ENCODE measurements around the gene CLDN16. TPM values are rescaled to one million over a fixed set of nuclear protein-coding genes. Genes with fewer than 3 reads are reported as not detected.

CLDN16 gene
- total RNA-seq, 1 donor from 2014 or later: 0.14 TPM

DNA sequence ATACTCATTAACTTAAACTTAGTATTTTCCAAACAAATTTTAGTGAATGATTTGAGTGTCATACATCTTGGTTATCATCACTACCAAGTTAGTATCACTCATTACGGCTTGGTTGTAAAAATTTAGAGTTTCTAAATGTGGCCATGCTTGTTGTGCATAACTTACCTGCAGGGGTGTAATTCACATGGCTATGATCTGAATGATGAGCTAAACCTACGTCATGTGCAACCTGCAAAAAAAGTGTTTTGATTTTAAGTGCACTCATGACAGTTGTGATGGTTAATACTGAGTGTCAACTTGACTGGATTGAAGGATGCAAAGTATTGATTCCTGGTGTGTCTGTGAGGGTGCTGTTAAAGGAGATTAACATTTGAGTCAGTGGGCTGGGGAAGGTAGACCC lies 17.6 kb upstream of the CLDN16 start:
- Histone ChIP-seq H3K4me3 (no peak overlapping the region), H3K27me3 (no peaks in the 10 kb centered on the region), H3K36me3 (no peaks in the 10 kb centered on the region), H3K9me3 (no peaks in the 10 kb centered on the region), H3K4me1 (no peaks in the 10 kb centered on the region), H3K27ac (no peak overlapping the region)
- intact Hi-C loops (cut with DNase I): no loop called here
- DNase-seq (no peak), ATAC-seq (no peak)
- TF ChIP-seq, protein P1, sequence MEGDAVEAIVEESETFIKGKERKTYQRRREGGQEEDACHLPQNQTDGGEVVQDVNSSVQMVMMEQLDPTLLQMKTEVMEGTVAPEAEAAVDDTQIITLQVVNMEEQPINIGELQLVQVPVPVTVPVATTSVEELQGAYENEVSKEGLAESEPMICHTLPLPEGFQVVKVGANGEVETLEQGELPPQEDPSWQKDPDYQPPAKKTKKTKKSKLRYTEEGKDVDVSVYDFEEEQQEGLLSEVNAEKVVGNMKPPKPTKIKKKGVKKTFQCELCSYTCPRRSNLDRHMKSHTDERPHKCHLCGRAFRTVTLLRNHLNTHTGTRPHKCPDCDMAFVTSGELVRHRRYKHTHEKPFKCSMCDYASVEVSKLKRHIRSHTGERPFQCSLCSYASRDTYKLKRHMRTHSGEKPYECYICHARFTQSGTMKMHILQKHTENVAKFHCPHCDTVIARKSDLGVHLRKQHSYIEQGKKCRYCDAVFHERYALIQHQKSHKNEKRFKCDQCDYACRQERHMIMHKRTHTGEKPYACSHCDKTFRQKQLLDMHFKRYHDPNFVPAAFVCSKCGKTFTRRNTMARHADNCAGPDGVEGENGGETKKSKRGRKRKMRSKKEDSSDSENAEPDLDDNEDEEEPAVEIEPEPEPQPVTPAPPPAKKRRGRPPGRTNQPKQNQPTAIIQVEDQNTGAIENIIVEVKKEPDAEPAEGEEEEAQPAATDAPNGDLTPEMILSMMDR (IDR thresholded peaks at IDR 0.05): no peak

DNA sequence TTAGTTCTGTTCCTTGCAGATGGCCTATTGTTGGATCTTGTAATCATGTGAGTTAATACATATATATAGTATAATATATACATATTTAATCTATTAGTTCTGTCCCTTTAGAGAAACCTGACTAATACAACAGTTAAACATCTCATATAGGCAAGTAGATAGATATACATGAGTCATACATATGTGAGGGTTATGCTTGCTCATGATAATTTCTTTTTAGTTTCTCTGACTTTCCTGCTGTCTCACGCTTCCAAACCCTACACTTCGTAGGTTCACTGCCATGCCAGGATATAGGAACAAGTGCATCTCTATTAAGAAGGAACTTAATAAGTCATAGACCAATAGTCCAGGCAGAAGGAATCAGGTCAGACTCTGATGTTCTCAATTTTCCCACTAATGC lies 16.8 kb upstream of the CLDN16 start:
- Histone ChIP-seq H3K4me1 (no peaks in the 10 kb centered on the region), H3K4me3 (no peak overlapping the region), H3K9me3 (no peaks in the 10 kb centered on the region), H3K27me3 (no peaks in the 10 kb centered on the region), H3K27ac (no peak overlapping the region), H3K36me3 (no peaks in the 10 kb centered on the region)
- DNase-seq (no peak), ATAC-seq (no peak)
- TF ChIP-seq, protein P1 (IDR thresholded peaks at IDR 0.05): no peak
- intact Hi-C loops (cut with DNase I): no loop called here

DNA sequence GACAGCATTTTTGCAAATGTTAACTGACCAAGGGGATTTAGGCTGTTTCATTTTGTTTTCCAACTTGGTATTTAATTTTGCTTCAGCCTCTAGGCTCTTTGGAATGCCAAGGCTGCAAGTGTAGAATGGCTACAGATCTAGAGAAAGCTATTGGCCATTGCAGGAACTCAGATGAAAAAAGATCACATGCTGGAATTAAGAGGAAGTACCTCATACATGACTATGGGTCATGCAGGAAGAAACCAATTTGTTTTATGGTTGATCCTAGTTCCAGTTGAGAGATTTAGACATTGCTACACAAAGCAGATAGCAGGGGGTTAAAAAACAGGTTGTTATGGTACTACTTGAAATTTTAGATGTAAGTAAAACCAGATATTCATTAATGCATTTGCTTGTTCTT lies 12.7 kb upstream of the CLDN16 start:
- DNase-seq: no peak
- Histone ChIP-seq H3K27me3 (no peaks in the 10 kb centered on the region), H3K9me3 (no peaks in the 10 kb centered on the region), H3K36me3 (no peaks in the 10 kb centered on the region), H3K4me3 (no peak overlapping the region), H3K27ac (no peak overlapping the region), H3K4me1 (no peaks in the 10 kb centered on the region)
- ATAC-seq: peak; percentile 49
- TF ChIP-seq, protein P1 (IDR thresholded peaks at IDR 0.05): no peak
- intact Hi-C loops (cut with DNase I): no loop called here

DNA sequence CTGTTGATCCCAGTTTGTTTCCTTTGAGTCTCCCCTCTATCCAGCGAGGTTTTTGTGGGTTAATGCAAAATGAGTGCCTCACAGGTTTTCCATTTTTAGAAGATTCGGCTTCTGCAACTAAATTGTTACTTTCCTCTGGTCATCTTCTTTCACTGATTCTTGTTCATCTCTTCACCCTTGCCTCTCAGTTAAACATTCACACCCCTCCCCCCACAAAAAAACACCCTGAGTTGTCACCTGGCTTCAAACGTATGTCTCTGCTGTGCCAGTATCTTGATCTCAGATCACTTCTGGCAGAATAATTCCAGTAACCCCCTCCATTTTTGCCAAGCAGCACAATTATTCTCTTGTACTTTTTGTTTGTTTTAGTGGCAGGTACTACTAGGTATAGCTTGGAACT lies 12.3 kb upstream of the CLDN16 start:
- no peak overlapping the region for H3K27ac ChIP-seq
- intact Hi-C loops (cut with DNase I): no loop called here
- H3K4me3 ChIP-seq: no peak overlapping the region
- ATAC-seq (no peak), DNase-seq (no peak)
- TF ChIP-seq, protein P1 (IDR thresholded peaks at IDR 0.05): no peak
- H3K27me3 ChIP-seq: no peaks in the 10 kb centered on the region
- no peaks in the 10 kb centered on the region for H3K9me3 ChIP-seq
- no peaks in the 10 kb centered on the region for H3K4me1 ChIP-seq
- no peaks in the 10 kb centered on the region for H3K36me3 ChIP-seq

DNA sequence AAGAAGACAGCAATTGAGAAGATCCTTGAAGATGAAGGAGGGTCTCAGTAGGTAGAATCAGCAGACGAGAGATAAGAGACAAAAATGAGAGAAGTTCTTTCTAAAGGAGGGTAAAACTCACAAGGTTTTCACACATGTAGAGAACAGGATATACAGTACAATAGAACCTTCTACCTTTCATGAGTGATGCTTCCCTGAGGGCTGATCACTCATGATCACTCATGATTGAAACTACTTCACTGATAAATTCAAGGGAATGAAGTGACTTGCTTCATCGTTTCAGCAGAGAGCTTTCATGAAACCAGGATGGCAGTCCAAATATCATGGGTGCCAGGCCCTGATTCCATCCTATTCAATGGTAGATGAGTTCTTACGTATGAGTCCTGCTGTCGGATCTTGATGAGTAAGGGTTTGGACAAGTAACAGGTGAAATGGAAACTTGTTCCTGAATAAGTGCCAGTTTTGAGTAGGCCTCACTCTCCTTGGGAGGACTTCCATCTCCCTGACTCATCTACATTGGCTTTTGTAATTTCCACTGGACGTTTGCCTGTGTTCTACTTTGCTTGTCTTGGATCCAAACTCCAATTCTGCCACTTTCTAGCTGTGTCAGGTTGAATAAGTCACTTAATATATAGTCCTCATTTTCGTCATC lies 9.6 kb upstream of the CLDN16 start:
- Histone ChIP-seq H3K27ac (no peak overlapping the region), H3K27me3 (no peaks in the 10 kb centered on the region), H3K9me3 (no peaks in the 10 kb centered on the region), H3K4me1 (no peaks in the 10 kb centered on the region), H3K36me3 (no peaks in the 10 kb centered on the region), H3K4me3 (no peak overlapping the region)
- intact Hi-C loops (cut with DNase I): no loop called here
- TF ChIP-seq, protein P1 (IDR thresholded peaks at IDR 0.05): no peak
- DNase-seq (no peak), ATAC-seq (no peak)

DNA sequence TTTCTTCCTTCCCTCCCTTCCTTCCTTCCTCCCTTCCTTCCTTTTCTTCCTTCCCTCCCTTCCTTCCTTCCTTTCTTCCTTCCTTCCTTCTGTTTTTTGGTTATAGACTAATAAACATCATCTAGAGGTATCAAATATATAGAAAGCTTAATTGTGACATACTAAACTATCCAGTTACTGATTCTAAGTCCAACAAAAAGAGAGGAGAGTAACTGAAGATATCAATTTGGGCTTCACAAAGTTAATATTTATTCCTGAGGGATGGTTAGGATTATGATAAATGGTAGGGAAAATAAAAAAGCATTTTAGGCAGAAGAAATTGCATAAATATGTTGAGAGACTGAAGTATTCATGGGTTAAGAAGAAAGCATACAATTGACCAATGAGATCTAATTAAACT lies 7.8 kb upstream of the CLDN16 start:
- DNase-seq (no peak), ATAC-seq (no peak)
- intact Hi-C loops (cut with DNase I): no loop called here
- TF ChIP-seq, protein P1 (IDR thresholded peaks at IDR 0.05): no peak
- Histone ChIP-seq H3K27ac (no peak overlapping the region), H3K9me3 (no peaks in the 10 kb centered on the region), H3K27me3 (no peaks in the 10 kb centered on the region), H3K4me3 (no peak overlapping the region), H3K36me3 (no peaks in the 10 kb centered on the region), H3K4me1 (no peaks in the 10 kb centered on the region)

All from upper lobe of right lung (tissue), 1 donor.